ENCODE data around the gene ASAH2. TPM values are rescaled to one million over a fixed set of nuclear protein-coding genes. Genes with fewer than 3 reads are reported as not detected.

The ASAH2 gene
- total RNA-seq, 1 donor from 2014 or later: 0.32 TPM

DNA sequence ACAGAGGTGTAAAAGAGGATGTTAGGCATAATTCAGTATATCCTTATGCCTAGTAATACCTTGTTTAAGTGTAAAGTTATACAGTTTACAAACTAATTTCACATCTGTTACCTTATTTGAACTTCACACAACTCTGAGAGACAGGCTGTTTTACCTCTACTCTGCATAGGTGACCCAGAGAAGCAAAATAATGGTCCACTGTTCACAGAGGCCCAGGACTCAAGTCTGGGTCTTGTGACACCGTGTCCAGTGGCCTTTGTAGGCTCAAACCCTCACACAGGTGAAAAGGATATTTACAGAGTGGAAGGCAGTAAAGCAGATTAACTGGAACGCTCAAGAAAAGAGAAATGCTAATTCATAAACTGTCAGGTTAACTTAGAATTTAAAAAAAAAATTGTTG, 32.1 kb downstream of the ASAH2 start:
- intact Hi-C loops (cut with micrococcal nuclease): no loop called here
- no peak for DNase-seq
- ATAC-seq: no peak

GRCh38 chr10:50216894-50217293, 34.4 kb downstream of the ASAH2 start:
- ATAC-seq (no peak), DNase-seq (no peak)
- intact Hi-C loops (cut with micrococcal nuclease): no loop called here

DNA sequence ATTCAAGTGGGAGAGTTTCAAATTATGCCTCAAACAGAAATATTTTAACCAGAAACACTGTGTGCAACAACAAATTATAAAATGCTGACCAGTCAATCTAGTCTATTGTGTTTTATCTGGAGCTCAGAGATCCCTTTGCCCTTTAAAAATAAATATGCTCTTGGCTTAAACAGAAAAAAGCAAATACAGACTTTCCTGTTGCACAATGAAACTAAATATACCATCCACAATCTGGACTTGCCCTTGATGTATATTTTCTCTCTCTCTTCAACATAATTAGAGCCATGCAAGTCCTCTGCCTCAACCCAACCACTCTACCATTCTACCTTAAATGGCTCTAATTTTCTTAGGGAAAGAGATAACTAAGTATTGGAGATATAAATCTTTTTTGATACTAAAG, 34.9 kb downstream of the ASAH2 start:
- ATAC-seq (no peak), DNase-seq (no peak)
- intact Hi-C loops (cut with micrococcal nuclease): no loop called here

- intact Hi-C loops (cut with micrococcal nuclease): no loop called here
- DNase-seq: no peak
- no peak for ATAC-seq
Observed at GRCh38 chr10:50211670-50212069, 39.6 kb downstream of the ASAH2 start.

GRCh38 chr10:50210876-50211275, 40.4 kb downstream of the ASAH2 start:
- ATAC-seq (no peak), DNase-seq (no peak)
- intact Hi-C loops (cut with micrococcal nuclease): no loop called here

Other genes with a start within 250 kb of the ASAH2 start
- gene WASHC2A, start 183.6 kb downstream of the ASAH2 start, total RNA-seq: 46.7 TPM